NCI-H2171 (cell line): ENCODE data around the gene HSPB8.

Experiments
- DNase-seq: peaks from one replicate; lab custom pipeline; 2025; lab: John Stamatoyannopoulos, UW

Gene HSPB8

DNA sequence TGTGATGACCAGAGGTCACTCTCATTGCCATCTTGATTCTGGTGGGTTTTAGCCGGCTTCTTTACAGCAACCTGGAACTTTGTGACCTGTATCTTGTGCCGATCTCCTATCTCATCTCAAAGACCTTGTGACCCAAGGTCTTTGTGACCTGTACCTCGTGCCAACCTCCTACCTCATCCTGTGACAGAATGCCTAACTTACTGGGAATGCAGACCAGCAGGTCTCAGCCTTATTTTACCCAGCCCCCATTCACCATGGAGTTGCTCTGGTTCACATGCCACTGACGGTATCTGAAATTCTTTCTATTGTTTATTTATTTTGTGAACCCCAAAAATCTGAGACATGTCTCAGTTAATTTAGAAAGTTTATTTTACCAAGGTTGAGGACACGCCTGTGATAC, 7.4 kb upstream of the HSPB8 start:
- no peak for DNase-seq

DNA sequence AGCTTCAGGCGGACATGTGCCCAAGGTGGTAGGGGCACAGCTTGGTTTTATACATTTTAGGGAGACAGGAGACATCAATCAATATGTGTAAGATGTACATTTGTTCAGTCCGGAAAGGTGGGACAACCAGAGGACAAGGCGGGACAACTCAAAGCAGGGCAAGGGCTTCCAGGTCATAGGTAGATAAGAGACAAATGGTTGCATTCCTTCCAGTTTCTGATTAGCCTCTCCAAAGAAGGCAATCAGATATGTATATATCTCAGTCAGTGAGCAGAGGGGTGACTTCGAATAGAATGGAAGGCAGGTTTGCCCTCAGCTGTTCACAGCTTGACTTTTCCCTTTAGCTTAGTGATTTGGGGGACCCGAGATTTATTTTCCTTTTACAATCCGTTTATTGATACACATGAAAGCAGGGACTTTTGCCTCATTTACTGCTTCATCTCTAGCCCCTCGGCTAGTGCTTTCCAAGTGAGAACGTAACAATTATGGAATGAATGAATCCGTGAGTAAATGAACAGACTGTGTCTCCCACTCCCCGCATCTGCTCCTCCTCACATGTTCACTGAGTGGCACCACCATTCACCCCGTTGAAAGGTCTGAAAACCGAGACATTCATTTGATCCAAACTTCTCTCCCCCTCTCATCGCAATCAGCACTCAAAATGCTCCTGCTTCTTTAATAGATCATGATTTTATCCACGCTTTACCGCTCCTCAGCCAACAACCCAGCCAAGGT, 6.9 kb upstream of the HSPB8 start:
- DNase-seq: no peak

DNA sequence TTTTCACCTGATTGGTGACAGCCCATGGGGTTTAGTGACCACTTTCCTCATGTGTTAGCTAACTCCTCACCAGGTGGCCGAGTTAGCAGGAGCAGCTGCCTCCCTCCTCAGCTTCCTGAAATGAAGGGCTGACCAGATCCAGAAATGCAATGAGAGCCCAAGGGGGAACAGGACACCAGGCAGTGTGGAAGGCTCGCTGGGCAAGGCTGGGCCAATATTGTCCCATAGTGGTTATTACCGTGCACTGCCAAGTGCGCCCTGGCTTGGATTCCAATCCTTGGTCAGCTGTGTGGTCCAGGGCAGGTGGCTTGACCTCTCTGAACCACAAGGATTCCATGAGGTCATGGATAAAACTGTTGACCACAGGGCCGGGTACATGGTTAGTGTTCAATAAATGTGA, 3.6 kb upstream of the HSPB8 start:
- DNase-seq: no peak

DNA sequence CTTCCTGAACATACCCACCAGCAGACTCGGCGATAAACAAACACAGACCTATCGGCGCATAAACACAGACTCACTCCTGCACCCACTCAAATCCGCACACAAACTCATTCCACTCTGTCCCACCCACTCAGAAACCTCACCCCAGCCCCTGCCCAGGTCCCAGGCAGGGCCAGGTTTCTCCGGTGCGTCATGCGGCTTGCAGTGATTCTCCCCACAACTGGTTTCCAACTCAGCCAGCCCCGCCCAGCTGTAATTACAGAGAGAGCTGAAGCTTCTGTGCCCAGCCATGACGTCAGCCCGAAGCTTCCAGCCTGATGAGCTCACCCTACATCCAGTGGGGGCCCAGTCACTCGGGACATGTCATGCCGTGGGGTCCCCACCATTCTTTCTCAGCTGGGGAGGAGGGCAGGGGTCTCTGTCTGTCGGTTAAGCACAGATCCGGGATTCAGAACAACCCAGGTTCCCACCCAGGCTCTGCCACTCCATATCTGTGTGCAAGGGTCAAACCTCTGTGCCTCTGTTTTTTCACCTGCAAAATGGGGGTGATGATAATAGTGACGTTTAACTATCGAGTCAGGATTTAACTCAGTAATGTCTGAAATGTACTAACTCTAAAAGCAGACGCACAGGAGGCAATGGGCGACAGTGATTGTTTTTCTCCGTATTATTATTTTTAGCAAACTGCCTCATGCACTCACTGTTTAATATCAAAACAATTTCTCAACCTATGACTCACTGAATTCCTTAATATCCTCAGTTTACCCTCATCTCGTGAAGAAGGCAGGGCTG, 2.3 kb upstream of the HSPB8 start:
- DNase-seq: peak; percentile 44

DNA sequence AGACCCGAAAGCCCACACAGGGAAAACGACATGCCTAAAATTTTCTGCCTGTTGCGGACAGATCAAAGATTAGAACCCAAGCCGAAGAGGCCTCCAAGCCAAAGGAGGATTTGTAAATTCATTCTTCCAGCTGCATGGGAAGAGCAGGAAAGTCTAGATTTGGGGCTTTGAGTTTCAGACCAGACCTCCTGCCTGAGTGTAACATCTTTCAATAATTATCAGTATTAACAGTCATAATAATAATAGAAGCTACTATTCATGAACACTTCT, 1.7 kb upstream of the HSPB8 start:
- DNase-seq: no peak

DNA sequence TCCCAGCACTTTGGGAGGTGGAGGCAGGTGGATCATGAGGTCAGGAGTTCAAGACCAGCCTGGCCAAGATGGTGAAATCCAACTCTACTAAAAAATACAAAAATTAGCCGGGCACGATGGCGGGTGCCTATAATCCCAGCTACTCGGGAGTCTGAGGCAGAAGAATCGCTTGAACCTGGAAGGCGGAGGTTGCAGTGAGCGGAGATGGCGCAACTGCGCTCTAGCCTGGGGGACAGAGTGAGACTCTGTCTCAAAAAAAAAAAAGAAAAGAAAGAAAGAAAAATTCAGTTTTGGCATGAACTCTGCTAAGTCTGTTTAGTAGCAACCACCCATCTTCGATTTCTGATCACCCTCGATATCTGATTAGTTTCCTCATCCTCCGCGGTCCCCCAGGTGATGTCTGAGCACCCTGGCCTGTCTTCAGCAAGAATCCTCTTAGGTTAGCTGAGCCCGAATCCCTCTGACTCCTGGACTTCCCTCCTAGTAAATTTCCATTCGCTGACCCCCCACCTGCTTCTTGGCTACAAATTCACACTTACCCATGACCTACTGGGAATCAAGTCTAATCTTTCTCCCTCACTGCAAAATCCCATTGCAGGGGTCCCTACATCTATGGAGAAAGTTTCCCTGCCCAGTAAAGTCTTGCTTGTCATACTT, 879 bp upstream of the HSPB8 start:
- no peak for DNase-seq

DNA sequence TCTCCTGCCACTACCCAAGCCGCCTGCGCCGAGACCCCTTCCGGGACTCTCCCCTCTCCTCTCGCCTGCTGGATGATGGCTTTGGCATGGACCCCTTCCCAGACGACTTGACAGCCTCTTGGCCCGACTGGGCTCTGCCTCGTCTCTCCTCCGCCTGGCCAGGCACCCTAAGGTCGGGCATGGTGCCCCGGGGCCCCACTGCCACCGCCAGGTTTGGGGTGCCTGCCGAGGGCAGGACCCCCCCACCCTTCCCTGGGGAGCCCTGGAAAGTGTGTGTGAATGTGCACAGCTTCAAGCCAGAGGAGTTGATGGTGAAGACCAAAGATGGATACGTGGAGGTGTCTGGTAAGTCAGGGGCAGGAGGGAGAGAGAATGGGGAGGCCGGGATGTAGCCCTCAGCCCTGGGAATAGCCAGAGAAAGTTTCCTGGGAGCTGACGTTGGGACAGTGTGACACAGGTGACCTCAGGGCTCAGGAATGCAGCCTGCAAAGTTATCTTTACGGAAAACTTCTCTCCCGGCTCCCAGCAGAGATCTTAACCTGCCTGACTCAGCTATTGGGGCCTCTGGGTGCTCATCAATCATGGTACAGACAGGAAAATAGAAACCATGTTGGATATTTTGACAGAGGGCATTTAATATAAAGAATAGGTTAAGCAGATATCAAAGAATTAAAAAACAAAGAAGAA, 747 bp downstream of the HSPB8 start:
- DNase-seq: no peak

DNA sequence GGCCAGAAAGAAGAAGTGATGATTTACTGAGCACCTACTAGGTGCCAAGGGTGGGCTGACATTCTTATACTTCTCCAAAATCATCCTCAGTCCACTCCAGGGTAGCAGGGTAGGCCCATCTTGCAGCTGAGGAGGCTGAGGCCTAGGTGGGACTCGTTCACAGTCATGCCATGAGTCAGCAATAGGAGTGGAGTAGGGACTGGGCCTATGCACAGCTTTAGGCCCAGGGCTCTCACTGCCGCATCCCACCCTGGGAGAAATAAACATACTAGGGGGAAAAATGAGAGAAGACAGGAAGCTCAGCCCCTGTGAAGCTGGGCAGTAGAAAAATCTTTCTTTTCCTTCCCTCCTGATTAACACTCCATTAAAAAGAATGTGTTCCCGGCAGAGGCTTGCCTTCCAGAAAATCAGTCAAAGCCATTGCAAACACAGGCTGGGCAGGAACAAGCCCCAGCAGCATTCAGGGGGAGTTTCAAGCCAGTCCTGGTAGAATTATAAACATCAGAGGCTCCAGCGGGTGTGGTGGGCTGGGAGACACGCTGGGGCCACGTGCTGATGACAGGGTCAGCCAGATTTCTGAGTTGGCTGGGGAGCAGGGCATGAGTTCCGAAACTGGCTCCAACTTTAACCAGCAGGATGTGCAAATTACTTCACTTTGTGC, 1.8 kb downstream of the HSPB8 start:
- DNase-seq: no peak

DNA sequence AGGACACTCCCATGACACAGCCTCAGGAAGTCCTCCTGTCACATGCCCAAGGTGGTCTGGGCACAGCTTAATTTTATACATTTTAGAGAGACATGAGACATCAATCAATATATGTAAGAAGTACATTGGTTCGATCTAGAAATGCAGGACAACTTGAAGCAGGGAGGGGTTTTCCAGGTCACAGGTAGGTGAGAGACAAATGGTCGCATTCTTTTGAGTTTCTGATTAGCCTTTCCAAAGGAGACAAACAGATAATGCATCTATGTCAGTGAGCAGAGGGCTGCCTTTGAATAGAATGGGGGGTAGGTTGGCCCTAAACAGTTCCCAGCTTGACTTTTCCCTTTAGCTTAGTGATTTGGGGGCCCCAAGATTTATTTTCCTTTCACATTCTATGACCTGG, 2.5 kb downstream of the HSPB8 start:
- no peak for DNase-seq

DNA sequence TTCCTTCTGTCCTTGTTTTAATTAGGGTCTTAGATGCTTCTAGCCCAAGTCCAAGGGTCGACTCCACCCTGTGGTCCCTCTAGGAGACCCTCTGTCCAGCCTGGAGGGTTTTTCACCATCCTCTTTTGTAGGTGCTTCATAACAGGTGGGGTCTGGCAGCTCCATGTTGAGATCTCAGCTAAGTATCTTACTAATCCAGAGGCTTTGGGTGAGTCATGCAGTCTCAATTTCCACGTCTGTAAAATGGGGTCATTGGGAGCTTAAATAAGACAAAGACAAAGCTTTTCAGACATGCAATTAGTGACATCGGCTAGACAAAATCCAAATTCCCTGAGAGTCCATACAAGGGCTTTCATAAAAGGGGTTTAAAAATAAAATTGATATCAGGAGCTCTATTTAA, 3.2 kb downstream of the HSPB8 start:
- no peak for DNase-seq

DNA sequence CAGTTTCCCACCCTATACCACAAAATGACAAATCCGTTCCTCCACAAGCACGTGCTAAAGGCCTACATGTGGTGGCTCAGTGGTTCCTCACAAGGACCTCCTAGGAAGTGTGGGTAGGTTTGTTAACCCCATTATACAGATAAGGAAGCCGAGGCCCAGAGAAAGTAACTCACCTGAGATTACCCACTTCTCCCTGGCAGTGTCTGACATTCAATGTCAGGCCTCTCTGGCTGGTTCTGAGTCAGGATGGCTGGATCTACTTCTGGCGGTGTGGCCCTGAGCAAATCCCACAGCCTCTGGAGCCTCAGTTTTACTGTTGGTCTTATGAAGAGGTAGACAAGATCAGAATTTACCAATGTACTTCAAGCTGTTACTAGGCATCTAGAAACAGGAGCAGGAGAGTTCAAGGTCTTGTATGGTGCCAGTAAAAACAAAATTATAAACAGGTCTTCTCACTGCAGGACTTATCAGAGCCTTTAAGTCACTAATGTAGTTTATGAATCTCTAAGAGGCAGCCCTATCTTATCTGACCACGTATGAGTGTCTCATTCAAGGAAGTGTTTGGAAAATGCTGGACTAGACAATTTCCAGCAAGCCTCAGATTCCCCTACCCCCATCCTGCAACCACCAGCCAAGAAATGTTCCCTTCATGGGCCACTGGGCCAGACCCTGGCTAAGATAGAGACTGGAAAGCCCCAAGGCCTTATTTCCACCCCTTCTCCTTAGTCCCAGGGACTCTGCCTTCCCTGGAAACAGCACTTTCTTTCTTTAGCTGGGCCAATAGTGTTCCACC, 4.2 kb downstream of the HSPB8 start:
- DNase-seq: no peak

DNA sequence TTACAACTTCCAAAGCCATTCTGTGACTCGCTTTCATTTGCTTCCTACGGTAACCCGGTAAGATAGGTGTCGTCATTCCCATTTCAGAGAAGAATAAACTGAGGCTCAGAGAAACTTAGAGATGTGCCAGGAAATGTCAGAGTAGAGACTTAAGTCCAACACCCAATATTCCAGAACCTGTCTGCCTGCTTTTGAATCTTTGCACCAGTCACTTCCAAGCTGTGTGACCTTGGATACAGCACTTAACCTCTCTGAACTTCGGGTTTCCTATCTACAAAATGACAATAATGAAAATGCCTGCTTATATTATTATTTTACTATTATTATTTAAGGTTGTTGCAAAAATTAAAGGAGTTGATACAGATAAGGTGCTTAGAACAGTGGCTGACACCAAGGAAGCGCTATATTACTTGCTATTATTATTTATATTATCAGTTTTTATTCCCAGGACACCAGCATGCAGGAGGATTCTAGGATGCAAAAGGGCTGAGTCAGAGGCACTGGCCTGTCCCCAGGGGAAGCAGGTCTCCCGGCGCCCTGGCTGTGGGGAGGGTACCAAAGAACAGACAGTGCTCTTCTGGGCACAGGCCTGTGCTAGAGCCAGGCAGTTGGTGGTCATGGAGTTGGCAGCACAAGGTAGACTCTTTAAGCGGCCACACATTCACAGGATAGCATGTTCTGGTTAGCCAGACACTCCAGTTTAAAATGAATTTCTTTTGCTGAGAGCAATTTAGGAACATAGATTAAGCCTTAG, 5.4 kb downstream of the HSPB8 start:
- no peak for DNase-seq

DNA sequence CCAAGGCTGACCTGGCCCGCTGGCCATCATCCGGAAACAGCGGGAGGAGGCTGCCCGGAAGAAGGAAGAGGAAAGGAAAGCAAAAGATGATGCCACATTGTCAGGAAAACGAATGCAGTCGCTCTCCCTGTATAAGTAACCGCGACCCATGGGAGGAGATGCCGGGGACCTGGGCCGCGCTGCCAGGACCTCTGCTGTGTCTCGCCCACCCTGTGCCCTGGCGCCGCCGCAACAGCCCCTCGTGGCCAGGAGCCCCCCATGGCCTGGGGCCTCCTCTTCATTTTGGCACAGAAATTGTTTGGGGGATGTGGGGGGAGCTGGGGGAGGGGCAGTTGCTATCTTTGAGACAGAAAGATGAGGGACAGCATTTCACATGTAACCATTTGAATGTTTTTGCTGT, 16.5 kb downstream of the HSPB8 start:
- no peak for DNase-seq

DNA sequence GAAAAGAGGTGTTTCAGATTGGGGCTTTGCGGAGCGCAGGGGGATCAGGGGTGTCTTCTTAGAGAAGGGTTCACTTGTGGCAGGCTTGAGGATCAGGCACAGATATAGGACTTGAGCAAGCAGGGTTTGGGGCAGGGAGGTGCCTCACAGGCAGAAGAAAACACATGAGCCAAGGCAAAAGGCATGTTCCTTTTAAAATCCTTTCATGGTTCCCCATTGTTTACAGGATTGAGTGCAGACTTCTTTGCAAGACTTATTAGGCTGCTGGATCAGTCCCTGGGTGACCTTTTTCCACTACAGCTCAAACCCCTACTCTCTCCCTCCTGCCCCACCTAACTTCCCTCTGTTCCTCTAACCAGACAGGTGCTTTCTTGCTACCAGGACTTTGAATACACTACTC, 19.7 kb downstream of the HSPB8 start:
- DNase-seq: no peak

DNA sequence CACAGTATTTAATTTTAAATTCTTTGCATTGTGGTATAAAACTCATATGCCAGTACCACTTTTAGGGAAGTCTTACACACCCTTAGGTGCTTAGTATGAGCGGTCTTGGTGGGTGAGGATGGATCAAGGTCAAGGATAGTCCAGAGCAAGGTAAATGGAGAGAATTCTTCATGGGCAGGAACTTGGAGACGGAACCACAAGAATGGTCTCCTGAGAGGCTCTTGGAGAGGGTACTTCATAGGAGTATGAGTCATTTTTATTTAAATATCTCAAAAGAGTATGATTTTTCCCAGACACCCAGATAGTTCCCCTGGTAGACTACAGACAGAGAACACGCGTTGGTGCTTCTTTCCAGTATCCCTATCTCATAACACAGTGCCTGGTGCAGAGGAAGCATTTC, 21.9 kb downstream of the HSPB8 start:
- no peak for DNase-seq

DNA sequence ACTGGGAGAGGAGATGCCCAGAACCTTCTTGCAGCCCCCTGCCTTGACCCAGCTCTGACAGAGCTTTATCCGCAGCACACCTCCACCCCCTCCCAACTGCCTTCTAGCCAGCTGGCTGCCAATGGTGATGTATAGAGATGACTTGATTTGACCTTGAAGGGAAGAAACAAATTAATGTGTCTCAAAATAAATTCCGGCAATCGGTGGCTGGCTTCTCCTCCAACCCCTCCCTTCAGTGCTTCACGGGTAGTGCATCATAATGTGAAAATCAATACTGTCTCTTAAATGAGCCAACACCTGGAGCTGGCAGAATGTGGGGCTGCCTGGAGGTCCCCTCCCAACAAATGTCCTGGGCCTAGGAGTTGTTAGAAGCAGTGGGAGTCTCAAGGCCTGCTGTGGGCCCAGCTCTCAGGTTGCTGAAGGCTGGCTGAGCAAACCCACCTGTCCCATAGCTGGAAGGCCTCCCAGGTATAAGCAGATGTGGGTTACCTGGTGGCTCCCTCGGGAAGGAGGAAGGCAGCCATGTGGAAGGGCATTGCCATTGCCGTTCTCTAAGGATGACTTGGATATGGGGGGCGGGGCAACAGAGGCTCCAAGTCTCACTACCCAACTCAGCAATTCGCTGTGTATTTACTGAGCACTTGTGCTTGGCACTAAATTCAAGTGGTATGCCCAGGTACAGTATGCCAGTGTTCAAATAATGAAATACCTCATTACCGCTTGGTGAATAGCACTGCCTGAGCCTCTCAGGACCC, 23.2 kb downstream of the HSPB8 start:
- DNase-seq: peak; percentile 93

DNA sequence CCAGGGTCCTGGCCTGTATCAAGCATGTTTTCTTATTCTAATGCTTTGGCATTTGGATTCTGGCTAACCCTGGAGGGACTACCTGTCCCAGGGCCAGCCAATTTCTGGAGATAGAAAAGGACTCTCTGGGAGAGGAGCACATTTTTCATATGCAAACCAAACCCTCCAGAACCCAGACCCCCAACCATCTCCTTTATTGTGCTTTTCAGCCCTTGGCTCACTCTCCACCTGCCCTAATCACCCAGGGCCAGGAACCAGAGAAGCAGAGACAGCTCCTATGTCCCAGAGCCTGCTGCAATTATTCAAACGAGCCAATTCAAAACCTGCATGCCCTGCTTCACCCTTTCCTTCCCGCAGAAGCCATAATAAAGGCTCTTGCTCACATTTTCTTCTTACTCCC, 23.8 kb downstream of the HSPB8 start:
- no peak for DNase-seq

DNA sequence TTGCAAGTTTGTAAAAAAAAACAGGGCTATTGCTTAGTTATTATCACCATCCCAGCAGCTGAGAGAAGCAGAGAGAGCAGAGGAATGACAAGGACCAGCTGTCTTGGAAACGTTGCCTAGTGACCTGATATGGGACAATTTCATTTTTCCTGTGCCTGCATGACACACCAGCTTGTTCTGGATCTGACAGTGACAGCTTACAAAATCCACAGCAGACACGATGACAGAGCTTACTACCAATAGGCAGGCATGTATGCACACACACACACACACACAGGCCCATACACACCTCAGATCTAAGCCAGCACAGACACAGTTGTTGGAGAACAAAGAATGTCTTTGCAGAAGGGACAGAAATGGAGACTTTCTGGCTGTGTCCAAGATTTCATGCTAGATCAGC, 25.4 kb downstream of the HSPB8 start:
- DNase-seq: peak; percentile 29

DNA sequence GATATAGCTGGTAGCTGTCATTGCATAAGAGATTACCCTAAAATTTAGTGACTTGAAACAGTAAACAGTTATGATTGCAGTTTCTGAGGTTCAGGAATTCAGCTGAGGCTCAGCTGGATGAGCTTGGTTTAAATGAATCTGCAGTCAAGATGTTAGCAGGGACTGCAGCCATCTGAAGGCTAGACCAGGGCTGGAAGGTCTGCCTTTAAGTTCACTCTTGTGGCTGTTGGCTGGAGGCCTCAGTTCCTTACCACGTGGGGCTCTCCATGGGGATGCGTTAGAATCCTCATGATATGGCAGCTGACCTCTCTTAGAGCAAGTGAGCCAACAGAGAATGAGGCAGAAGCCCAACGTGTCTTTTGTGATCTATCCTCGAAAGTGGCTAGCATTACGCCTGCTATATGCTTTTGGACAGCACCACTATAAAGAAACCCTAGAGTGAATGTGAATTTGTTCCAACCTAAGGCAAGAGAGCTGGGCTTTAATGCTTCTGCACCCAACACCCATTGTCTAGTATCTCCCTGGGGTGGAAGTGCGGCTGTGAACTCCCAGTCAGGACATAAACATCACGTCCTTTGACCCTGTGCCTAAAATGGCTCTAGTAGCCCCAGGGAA, 26.0 kb downstream of the HSPB8 start:
- DNase-seq: no peak
